Measurements from ENCODE around the gene TMEM256. TPM values are rescaled to one million over a fixed set of nuclear protein-coding genes. Genes with fewer than 3 reads are reported as not detected.

TMEM256 gene
- total and polyA plus RNA-seq, 2 of the 8 experiments (the other 6 are each of a cell fraction or from before 2014, with no cell fraction given), result 97.0 to 350 TPM

- no peak overlapping the region for H2BK20ac ChIP-seq (ENCODE audit: low read length)
- no peak overlapping the region for H2BK5ac ChIP-seq (ENCODE audit: low read depth, low read length)
- H3K4me1 ChIP-seq (replicated peaks in 1 of 4; ENCODE audit: control insufficient read depth in 3 of 4, insufficient read depth in 4 of 4, low read length in 3 of 4), result peaks cover 0 to 11% (median 4%) of the 10 kb centered on the region in 4 experiments; a peak in 5 of 7 replicates
- H4K20me1 ChIP-seq (replicated peaks in 1 of 2; ENCODE audit: control insufficient read depth in 1 of 2, insufficient read depth in 2 of 2, low read length in 2 of 2), result no peaks in the 10 kb centered on the region
- no peak overlapping the region for H3K23ac ChIP-seq (ENCODE audit: insufficient read length)
- H3K79me2 ChIP-seq (ENCODE audit: control insufficient read depth in 1 of 2, insufficient read depth in 2 of 2, low read length in 2 of 2), result no peaks in the 10 kb centered on the region
- no peak overlapping the region for H4K5ac ChIP-seq (ENCODE audit: insufficient read length, low read depth, low read length)
- CTCF ChIA-PET (ENCODE audit: partially characterized antibody), result interaction anchor here (0.6 to 2.5 kb wide), 9 partner anchors 12 to 193 kb away, joined by 3 to 16 read pairs (median 3); partner anchors contain the start of gene TMEM95
- no peaks in the 10 kb centered on the region for H3K36me3 ChIP-seq (ENCODE audit: control insufficient read depth in 2 of 4, insufficient read depth in 4 of 4, low read length in 3 of 4)
- no peak overlapping the region for H2AK5ac ChIP-seq (ENCODE audit: low read depth, low read length)
- no peak overlapping the region for H3K18ac ChIP-seq (ENCODE audit: extremely low read depth, low read length)
- no peaks in the 10 kb centered on the region for H3K27me3 ChIP-seq (replicated peaks in 1 of 4; ENCODE audit: control insufficient read depth in 3 of 4, extremely low read depth in 1 of 4, insufficient read depth in 3 of 4, low read length in 3 of 4)
- no peaks in the 10 kb centered on the region for H3K79me1 ChIP-seq (ENCODE audit: low read depth, low read length)
- H3K23me2 ChIP-seq (ENCODE audit: low read depth, low read length), result no peaks in the 10 kb centered on the region
- no peak for DNase-seq (ENCODE audit: low read depth in 1 of 2, low spot score in 2 of 2)
- TF ChIP-seq TEAD4 (IDR thresholded peaks at IDR 0.05; ENCODE audit: low read depth, low read length), result 0 out of 2 replicates have a peak, but pooled peaks have one; percentile 6
- no peak for TF ChIP-seq KDM4A (IDR thresholded peaks at IDR 0.05; ENCODE audit: low read depth, low read length, severe bottlenecking)
- H2BK15ac ChIP-seq (ENCODE audit: low read length), result 0 out of 2 replicates have a peak overlapping the region, but pooled peaks have one; percentile 31
- no peak overlapping the region for H3K56ac ChIP-seq (replicated peaks; ENCODE audit: insufficient read length, low read depth, low read length)
- H3K4me2 ChIP-seq (ENCODE audit: insufficient read depth in 1 of 2, low read depth in 2 of 2, low read length in 2 of 2), result peak overlapping the region; percentile 51 to 52
- H3K9ac ChIP-seq (replicated peaks in 1 of 4; ENCODE audit: extremely low read depth in 1 of 4, low read depth in 3 of 4, low read length in 3 of 4), result no peak overlapping the region
- 68% methylated on average over 11 of the region's 13 CpGs; no CpG with 5 or more reads in 1 of the 2 experiments for WGBS, 2 experiments (ENCODE audit: extremely low coverage in 1 of 2, insufficient coverage in 1 of 2, insufficient read length in 1 of 2, insufficient replicate concordance in 2 of 2, low coverage in 1 of 2, low lambda C conversion rate in 2 of 2, missing lambda C conversion rate in 1 of 2)
- POLR2A ChIA-PET (ENCODE audit: partially characterized antibody), result interaction anchor here (0.6 to 2.7 kb wide), 13 partner anchors 11 to 213 kb away, joined by 3 to 10 read pairs (median 3); partner anchors contain the start of genes POLR2A, TMEM256, TMEM95 and TNK1
- H4K8ac ChIP-seq (ENCODE audit: extremely low read depth, insufficient read depth, low read length), result no peak overlapping the region
- H3K9me3 ChIP-seq (ENCODE audit: insufficient read depth in 2 of 2, low read depth in 1 of 2, low read length in 1 of 2), result no peaks in the 10 kb centered on the region
- peak overlapping the region; percentile 1; the same call in 1 of the 2 replicates for H2AFZ ChIP-seq (ENCODE audit: low read length)
- H4K91ac ChIP-seq (replicated peaks; ENCODE audit: insufficient read length, low read length), result peak overlapping the region; percentile 54
- 0 out of 2 replicates have a peak overlapping the region, but pooled peaks have one; percentile 27 for H2BK12ac ChIP-seq (ENCODE audit: low read depth, low read length)
- FAIRE-seq, result no peak
- no peak overlapping the region for H3K27ac ChIP-seq (ENCODE audit: low read depth, low read length)
- H3K14ac ChIP-seq (ENCODE audit: insufficient read length), result no peak overlapping the region
- peak overlapping the region; percentile 33 for H2BK120ac ChIP-seq (replicated peaks; ENCODE audit: low read depth, low read length)
- H3K4me3 ChIP-seq (ENCODE audit: extremely low read depth in 1 of 4, insufficient read depth in 2 of 4, low read depth in 3 of 4, low read length in 4 of 4), result peak overlapping the region in 1 of 4 experiments; percentile 37; a peak in 1 of 8 replicates
- H3K4ac ChIP-seq (replicated peaks; ENCODE audit: insufficient read length, low read depth, low read length), result no peak overlapping the region
These were observed 35.8 kb downstream of the TMEM256 start for GRCh38 chr17:7367918-7368598.

All from H1 (cell line).